Uterus (tissue), 4 donors: ENCODE data around the gene CITED4. TPM values are rescaled to one million over a fixed set of nuclear protein-coding genes. Genes with fewer than 3 reads are reported as not detected.

ENCODE experiments used
- DNase-seq, 2 donors: peaks; one replicate each; pipeline ENCODE4 v3.0.0-alpha.2; 2019 to 2020
- H3K27ac ChIP-seq, 2 donors: fragments of 200-600 bp; sonication (generic); 1 replicate in 1 of 2; 2 replicates in 1 of 2; pipeline ENCODE4 v1.5.1; 2016 to 2018
- H3K27me3 ChIP-seq, 2 donors: fragments of 200-600 bp; sonication (generic); one replicate each; pipeline ENCODE4 v1.5.1; 2018 to 2019; ENCODE audit warnings: control low read depth in 1 of 2
- H3K36me3 ChIP-seq, 2 donors: fragments of 200-600 bp; sonication (generic); one replicate each; pipeline ENCODE4 v1.5.1; 2019; ENCODE audit warnings: control low read depth in 1 of 2
- H3K4me1 ChIP-seq, 2 donors: fragments of 200-600 bp; sonication (generic); one replicate each; pipeline ENCODE4 v1.5.1; 2018 to 2019; ENCODE audit warnings: control low read depth in 1 of 2
- H3K4me3 ChIP-seq, 2 donors: fragments of 200-600 bp; sonication (generic); 1 replicate in 1 of 2; 2 replicates in 1 of 2; pipeline ENCODE4 v1.5.1; 2018 to 2019; ENCODE audit warnings: mild to moderate bottlenecking in 1 of 2
- H3K9me3 ChIP-seq, 2 donors: fragments of 200-600 bp; sonication (generic); one replicate each; pipeline ENCODE4 v1.5.1; 2019; ENCODE audit warnings: control low read depth in 1 of 2
- CTCF ChIP-seq, 4 experiments: fragments of 200-600 bp in 2 of 4; fragments of 450-650 bp in 2 of 4; sonication (generic) in 2 of 4; IDR thresholded peaks; one replicate each; pipeline ENCODE4 v1.5.1; 2016 to 2019; ENCODE audit warnings: antibody characterized with exemption in 4 of 4, mild to moderate bottlenecking in 2 of 4, moderate library complexity in 1 of 4
- POLR2A ChIP-seq, 2 donors: fragments of 450-650 bp; IDR thresholded peaks; one replicate each; pipeline ENCODE4 v1.6.1; 2016; ENCODE audit warnings: antibody characterized with exemption in 2 of 2, mild to moderate bottlenecking in 1 of 2, moderate library complexity in 1 of 2
- intact Hi-C: fragments of 100-400 bp; cut with DNase I; formaldehyde crosslinking; loops from one replicate; pipeline ENCODE4 v1.15.1; 2023; ENCODE audit warnings: low total_unique reads
- total RNA-seq, 4 donors: library from RNA; depleted of rRNA in 3 of 4; stranded (reverse); fragments of >200 nt in 3 of 4; gene quantifications; one replicate each; pipeline versions ENCODE4 v1.1.0 to v1.2.4, GENCODE V29; 2014 to 2023
- donor health status: DM: yes; HTN: yes; CAD: no.

The CITED4 gene
- total RNA-seq, 4 donors from 2014 or later: 4.1 to 99.9 (median 19.9) TPM

GRCh38 chr1:40845895-40846294, 16.3 kb downstream of the CITED4 start:
- no peaks in the 10 kb centered on the region for H3K36me3 ChIP-seq
- no peak overlapping the region for H3K4me3 ChIP-seq
- intact Hi-C loops: loop anchor here (5.0 to 10.0 kb wide), 2 partner anchors 71 to 106 kb away; no protein-coding TSS in a partner anchor
- H3K27ac ChIP-seq: peak overlapping the region; percentile 13 to 41
- H3K27me3 ChIP-seq: no peaks in the 10 kb centered on the region
- no peak for DNase-seq
- no peaks in the 10 kb centered on the region for H3K4me1 ChIP-seq
- TF ChIP-seq POLR2A (IDR thresholded peaks at IDR 0.05) (no peak), CTCF (IDR thresholded peaks at IDR 0.05) (no peak)
- no peaks in the 10 kb centered on the region for H3K9me3 ChIP-seq

- Histone ChIP-seq H3K36me3 (no peaks in the 10 kb centered on the region), H3K27ac (peak overlapping the region; percentile 13 to 41), H3K9me3 (no peaks in the 10 kb centered on the region), H3K4me3 (no peak overlapping the region), H3K27me3 (no peaks in the 10 kb centered on the region), H3K4me1 (no peaks in the 10 kb centered on the region)
- DNase-seq: no peak
- TF ChIP-seq POLR2A (IDR thresholded peaks at IDR 0.05) (no peak), CTCF (IDR thresholded peaks at IDR 0.05) (no peak)
- intact Hi-C loops: loop anchor here (5.0 to 10.0 kb wide), 2 partner anchors 70 to 107 kb away; no protein-coding TSS in a partner anchor
These were observed 17.0 kb downstream of the CITED4 start for GRCh38 chr1:40844887-40845878.

GRCh38 chr1:40844079-40844478, 18.1 kb downstream of the CITED4 start:
- H3K27me3 ChIP-seq: no peaks in the 10 kb centered on the region
- no peak overlapping the region for H3K27ac ChIP-seq
- no peaks in the 10 kb centered on the region for H3K36me3 ChIP-seq
- no peaks in the 10 kb centered on the region for H3K9me3 ChIP-seq
- intact Hi-C loops: loop anchor here (10.0 kb wide), 1 partner anchor 69 kb away; no protein-coding TSS in a partner anchor
- no peaks in the 10 kb centered on the region for H3K4me1 ChIP-seq
- DNase-seq: no peak
- TF ChIP-seq POLR2A (IDR thresholded peaks at IDR 0.05): no peak
- TF ChIP-seq CTCF (IDR thresholded peaks at IDR 0.05): no peak
- no peak overlapping the region for H3K4me3 ChIP-seq

- H3K4me1 ChIP-seq: no peaks in the 10 kb centered on the region
- H3K36me3 ChIP-seq: no peaks in the 10 kb centered on the region
- H3K27ac ChIP-seq: no peak overlapping the region
- intact Hi-C loops: loop anchor here (10.0 kb wide), 1 partner anchor 68 kb away; no protein-coding TSS in a partner anchor
- no peak overlapping the region for H3K4me3 ChIP-seq
- DNase-seq: no peak
- TF ChIP-seq POLR2A (IDR thresholded peaks at IDR 0.05) (no peak), CTCF (IDR thresholded peaks at IDR 0.05) (no peak)
- H3K9me3 ChIP-seq: no peaks in the 10 kb centered on the region
- H3K27me3 ChIP-seq: no peaks in the 10 kb centered on the region
These were observed 19.5 kb downstream of the CITED4 start for GRCh38 chr1:40842691-40843090.

- Histone ChIP-seq H3K36me3 (no peaks in the 10 kb centered on the region), H3K4me1 (no peaks in the 10 kb centered on the region), H3K9me3 (no peaks in the 10 kb centered on the region), H3K27me3 (no peaks in the 10 kb centered on the region), H3K27ac (no peak overlapping the region), H3K4me3 (no peak overlapping the region)
- TF ChIP-seq POLR2A (IDR thresholded peaks at IDR 0.05) (no peak), CTCF (IDR thresholded peaks at IDR 0.05) (no peak)
- intact Hi-C loops: loop anchor here (10.0 kb wide), 1 partner anchor 67 kb away; no protein-coding TSS in a partner anchor
- DNase-seq: no peak
These were observed 20.0 kb downstream of the CITED4 start for GRCh38 chr1:40842207-40842606.
